HG03442 (cell line): ENCODE data around the gene RARB.

Source experiments
- ATAC-seq: cut with Tn5 transposase; IDR thresholded peaks from one replicate; pipeline ENCODE4 v1.9.1; 2021; ENCODE audit warnings: mild to moderate bottlenecking, moderate library complexity; ENCODE audit not compliant: unreplicated experiment

RARB gene

GRCh38 chr3:25421747-25422146, 6.3 kb upstream of the RARB start:
- no peak for ATAC-seq

- ATAC-seq = peak; percentile 42
Observed at GRCh38 chr3:25423780-25424588, 4.1 kb upstream of the RARB start.

GRCh38 chr3:25424614-25425013, 3.4 kb upstream of the RARB start:
- no peak for ATAC-seq

GRCh38 chr3:25426408-25426807, 1.7 kb upstream of the RARB start:
- no peak for ATAC-seq

- ATAC-seq = no peak
Observed at GRCh38 chr3:25427155-25427554, 908 bp upstream of the RARB start.

- ATAC-seq = no peak
Observed at GRCh38 chr3:25427563-25427941, 511 bp upstream of the RARB start.

- no peak for ATAC-seq
Observed at GRCh38 chr3:25428789-25429335, 799 bp downstream of the RARB start.

- no peak for ATAC-seq
Observed at GRCh38 chr3:25429361-25430286, 1.6 kb downstream of the RARB start.

- ATAC-seq = no peak
Observed at GRCh38 chr3:25430287-25430934, 2.3 kb downstream of the RARB start.

GRCh38 chr3:25430935-25431770, 3.1 kb downstream of the RARB start:
- no peak for ATAC-seq

- ATAC-seq = no peak
Observed at GRCh38 chr3:25432176-25432720, 4.2 kb downstream of the RARB start.

GRCh38 chr3:25433106-25433505, 5.0 kb downstream of the RARB start:
- no peak for ATAC-seq

GRCh38 chr3:25433868-25434267, 5.8 kb downstream of the RARB start:
- no peak for ATAC-seq

GRCh38 chr3:25437953-25438352, 9.9 kb downstream of the RARB start:
- no peak for ATAC-seq

GRCh38 chr3:25438791-25439555, 10.9 kb downstream of the RARB start:
- ATAC-seq = no peak

GRCh38 chr3:25441234-25441856, 13.3 kb downstream of the RARB start:
- no peak for ATAC-seq

- ATAC-seq = no peak
Observed at GRCh38 chr3:25442486-25442885, 14.4 kb downstream of the RARB start.

- no peak for ATAC-seq
Observed at GRCh38 chr3:25444273-25444672, 16.2 kb downstream of the RARB start.

GRCh38 chr3:25445731-25446130, 17.7 kb downstream of the RARB start:
- no peak for ATAC-seq
